ENCODE results near the gene SZRD1. TPM values are rescaled to one million over a fixed set of nuclear protein-coding genes. Genes with fewer than 3 reads are reported as not detected.

SZRD1 gene, protein sequence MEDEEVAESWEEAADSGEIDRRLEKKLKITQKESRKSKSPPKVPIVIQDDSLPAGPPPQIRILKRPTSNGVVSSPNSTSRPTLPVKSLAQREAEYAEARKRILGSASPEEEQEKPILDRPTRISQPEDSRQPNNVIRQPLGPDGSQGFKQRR
- total RNA-seq (10 to 100 TPM; 65.0 to 77.3 (median 68.1) TPM), polyA plus RNA-seq (100 to 1,000 TPM in 1 of 3 donors, 10 to 100 TPM in 2; 81.1 to 106 (median 99.6) TPM)

DNA sequence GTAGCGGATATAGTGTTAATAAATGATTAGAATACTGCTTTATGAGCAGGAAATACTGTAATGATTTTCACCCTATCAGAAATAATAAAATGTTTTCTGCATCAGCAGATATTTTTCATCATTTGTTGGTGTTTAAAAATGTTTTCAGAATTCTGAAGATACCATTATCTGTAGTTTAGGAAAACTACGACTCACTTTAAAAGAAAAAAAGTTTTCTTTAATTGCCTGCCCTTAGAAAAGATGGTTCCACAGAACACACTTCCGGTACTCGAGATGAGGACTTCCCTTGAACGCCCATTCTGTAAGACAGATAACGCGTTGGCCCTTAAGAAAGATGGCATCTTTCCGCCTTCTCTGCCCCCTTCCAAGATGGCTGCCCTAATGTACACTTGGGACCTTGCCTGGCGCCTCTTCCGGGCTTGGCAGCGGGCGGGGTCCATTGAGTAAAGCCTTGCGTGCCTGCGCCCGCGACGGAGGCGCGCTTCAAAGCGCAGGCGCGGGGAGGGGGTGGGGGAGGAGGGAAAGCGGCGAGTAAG, at the start of gene SZRD1:
TSS of gene SZRD1 (plus strand) at position 521 of the 536 bp plus-strand sequence. CDS start 16 bp downstream, outside the sequence.
- Histone ChIP-seq H3K4me3 (peak within 1 kb of the TSS; percentile 64 to 92 (median 85)), H3K27me3 (no peaks in the 10 kb centered on the region), H3K9me3 (no peaks in the 10 kb centered on the region), H3K36me3 (no peaks in the 10 kb centered on the region), H3K27ac (peak within 1 kb of the TSS; percentile 92 to 98 (median 94)), H3K4me1 (peaks cover 0 to 46% (median 39%) of the 10 kb centered on the region in 4 donors)
- peak; percentile 99 for DNase-seq
- intact Hi-C loops (cut with DNase I) = loop anchor here (10.0 kb wide), 1 partner anchor 162 kb away; no protein-coding TSS in a partner anchor
- TF ChIP-seq POLR2AphosphoS5 (IDR thresholded peaks at IDR 0.05) (peak in 1 of 4 donors; percentile 85), POLR2A (IDR thresholded peaks at IDR 0.05) (no peak)
- 1 to 3% methylated on average over 24 of the region's 24 CpGs for WGBS, 2 donors

DNA sequence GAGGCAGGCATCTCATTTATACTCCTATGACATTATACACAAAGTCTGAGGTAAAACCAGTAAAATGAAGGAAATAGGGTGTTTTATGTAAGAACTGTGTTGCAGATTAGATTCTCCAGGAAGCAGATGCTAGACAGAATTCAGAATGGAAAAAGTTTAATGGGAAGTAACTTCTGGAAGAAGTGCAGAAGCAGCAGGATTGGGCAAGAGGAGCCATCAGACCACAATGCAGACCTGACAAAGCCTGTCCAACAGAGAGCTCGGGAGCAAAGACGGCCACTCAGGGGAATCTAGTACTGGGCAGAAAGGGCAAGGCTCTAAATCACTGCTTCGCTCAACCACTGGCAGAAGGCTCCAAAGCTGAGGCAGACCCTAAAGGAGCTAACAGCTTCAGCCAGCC, 48.5 kb upstream of the SZRD1 start:
- no peak overlapping the region for H3K4me3 ChIP-seq
- no peaks in the 10 kb centered on the region for H3K27me3 ChIP-seq
- peaks cover 0 to 16% (median 6%) of the 10 kb centered on the region in 4 donors for H3K36me3 ChIP-seq
- peaks cover 0 to 59% (median 40%) of the 10 kb centered on the region in 4 donors for H3K4me1 ChIP-seq
- no peak overlapping the region for H3K27ac ChIP-seq
- TF ChIP-seq EP300 (IDR thresholded peaks at IDR 0.05) (no peak), POLR2AphosphoS5 (IDR thresholded peaks at IDR 0.05) (no peak), POLR2A (IDR thresholded peaks at IDR 0.05) (no peak)
- TF ChIP-seq, protein P1, sequence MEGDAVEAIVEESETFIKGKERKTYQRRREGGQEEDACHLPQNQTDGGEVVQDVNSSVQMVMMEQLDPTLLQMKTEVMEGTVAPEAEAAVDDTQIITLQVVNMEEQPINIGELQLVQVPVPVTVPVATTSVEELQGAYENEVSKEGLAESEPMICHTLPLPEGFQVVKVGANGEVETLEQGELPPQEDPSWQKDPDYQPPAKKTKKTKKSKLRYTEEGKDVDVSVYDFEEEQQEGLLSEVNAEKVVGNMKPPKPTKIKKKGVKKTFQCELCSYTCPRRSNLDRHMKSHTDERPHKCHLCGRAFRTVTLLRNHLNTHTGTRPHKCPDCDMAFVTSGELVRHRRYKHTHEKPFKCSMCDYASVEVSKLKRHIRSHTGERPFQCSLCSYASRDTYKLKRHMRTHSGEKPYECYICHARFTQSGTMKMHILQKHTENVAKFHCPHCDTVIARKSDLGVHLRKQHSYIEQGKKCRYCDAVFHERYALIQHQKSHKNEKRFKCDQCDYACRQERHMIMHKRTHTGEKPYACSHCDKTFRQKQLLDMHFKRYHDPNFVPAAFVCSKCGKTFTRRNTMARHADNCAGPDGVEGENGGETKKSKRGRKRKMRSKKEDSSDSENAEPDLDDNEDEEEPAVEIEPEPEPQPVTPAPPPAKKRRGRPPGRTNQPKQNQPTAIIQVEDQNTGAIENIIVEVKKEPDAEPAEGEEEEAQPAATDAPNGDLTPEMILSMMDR (IDR thresholded peaks at IDR 0.05) = no peak
- intact Hi-C loops (cut with DNase I) = no loop called here
- DNase-seq = no peak
- no peaks in the 10 kb centered on the region for H3K9me3 ChIP-seq
- WGBS, 2 donors = 83 to 90% methylated on average over 3 of the region's 3 CpGs

DNA sequence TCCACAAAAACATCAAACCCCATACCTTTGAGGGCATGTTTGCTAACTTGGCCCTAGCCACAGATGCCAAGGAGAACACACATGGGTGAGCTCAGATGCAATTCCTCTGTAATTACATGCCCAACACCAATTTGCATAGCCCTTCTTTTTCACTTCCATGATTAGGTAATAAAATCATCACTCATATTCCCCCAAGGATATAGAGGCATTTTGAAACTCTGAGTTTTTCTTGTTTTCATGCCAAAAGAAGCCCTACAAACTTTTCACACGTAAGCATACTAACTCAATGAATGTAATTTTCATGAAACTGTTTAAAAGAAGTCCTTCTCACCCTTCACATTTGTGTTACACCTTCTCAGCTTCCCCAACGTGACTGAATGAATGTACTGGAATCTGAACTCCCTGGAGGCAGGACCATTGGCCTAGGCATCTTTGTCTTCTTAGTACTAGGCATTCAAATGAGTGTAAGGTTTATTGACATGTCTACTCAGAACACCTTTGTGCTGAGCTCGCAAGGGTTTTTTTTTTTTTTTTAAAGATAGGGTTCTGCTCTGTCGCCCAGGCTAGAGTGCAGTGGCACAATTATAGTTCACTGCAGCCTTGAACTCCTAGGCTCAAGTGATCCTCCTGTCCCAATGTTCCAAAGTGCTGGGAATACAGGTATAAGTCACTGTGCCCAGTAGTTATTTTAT, 45.7 kb upstream of the SZRD1 start:
- Histone ChIP-seq H3K36me3 (no peaks in the 10 kb centered on the region), H3K4me1 (peaks cover 0 to 66% (median 49%) of the 10 kb centered on the region in 4 donors), H3K27ac (no peak overlapping the region), H3K9me3 (no peaks in the 10 kb centered on the region), H3K27me3 (no peaks in the 10 kb centered on the region), H3K4me3 (no peak overlapping the region)
- intact Hi-C loops (cut with DNase I) = loop anchor here (5.0 kb wide), 1 partner anchor 41 kb away; no protein-coding TSS in a partner anchor
- TF ChIP-seq POLR2A (IDR thresholded peaks at IDR 0.05) (no peak), EP300 (IDR thresholded peaks at IDR 0.05) (no peak), POLR2AphosphoS5 (IDR thresholded peaks at IDR 0.05) (no peak)
- TF ChIP-seq, protein P1 (IDR thresholded peaks at IDR 0.05) = no peak
- DNase-seq = no peak
- 81 to 86% methylated on average over 4 of the region's 4 CpGs for WGBS, 2 donors

DNA sequence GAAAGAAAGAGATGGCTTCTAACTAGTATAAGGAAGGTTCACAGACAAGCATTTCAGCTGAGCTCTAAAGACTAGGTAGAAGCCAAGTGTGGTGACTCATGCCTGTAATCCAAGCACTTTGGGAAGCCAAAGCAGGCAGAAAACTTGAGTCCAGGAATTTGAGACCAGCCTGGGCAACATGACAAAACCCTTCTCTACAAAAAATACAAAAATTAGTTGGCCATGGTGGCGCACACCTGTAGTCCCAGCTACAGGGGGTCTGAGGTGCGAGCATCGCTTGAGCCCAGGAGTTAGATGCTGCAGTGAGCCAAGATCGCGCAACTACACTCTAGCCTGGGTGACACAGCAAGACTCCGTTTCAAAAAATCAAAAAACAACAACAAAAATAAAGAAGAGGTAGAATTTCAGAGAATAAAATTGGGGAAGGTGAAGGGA, 42.6 kb upstream of the SZRD1 start:
- intact Hi-C loops (cut with DNase I) = loop anchor here (5.0 kb wide), 1 partner anchor 38 kb away; no protein-coding TSS in a partner anchor
- TF ChIP-seq EP300 (IDR thresholded peaks at IDR 0.05) = no peak
- TF ChIP-seq, protein P1 (IDR thresholded peaks at IDR 0.05) = no peak
- TF ChIP-seq POLR2A (IDR thresholded peaks at IDR 0.05) = no peak
- TF ChIP-seq POLR2AphosphoS5 (IDR thresholded peaks at IDR 0.05) = no peak
- Histone ChIP-seq H3K4me3 (no peak overlapping the region), H3K27ac (peak overlapping the region; percentile 1 to 56 (median 33)), H3K4me1 (peaks cover 0 to 41% (median 26%) of the 10 kb centered on the region in 4 donors), H3K9me3 (no peaks in the 10 kb centered on the region), H3K36me3 (no peaks in the 10 kb centered on the region), H3K27me3 (no peaks in the 10 kb centered on the region)
- WGBS, 2 donors = 93 to 97% methylated on average over 6 of the region's 6 CpGs
- DNase-seq = no peak

Data from sigmoid colon (tissue), 7 donors.